NCI-H82 (cell line): ENCODE measurements around the gene B3GALT6.
"Not testable (repeated sequence)": the region's sequence is repeated elsewhere in the genome, so short reads cannot be mapped to it uniquely, and the experiment has no call there.

Source experiments
- DNase-seq: peaks from one replicate; lab custom pipeline; 2025; lab: John Stamatoyannopoulos, UW

Gene B3GALT6

GRCh38 chr1:1232208-1232795 lies at the start of gene B3GALT6:
Gene B3GALT6 (plus strand): TSS chr1:1232237. CDS start chr1:1232279, 42 bp downstream.
- no peak for DNase-seq

GRCh38 chr1:1182491-1183220 lies 49.4 kb upstream of the B3GALT6 start:
- no peak for DNase-seq

- no peak for DNase-seq
Measured at GRCh38 chr1:1183221-1183747, 48.8 kb upstream of the B3GALT6 start.

GRCh38 chr1:1183833-1184775 lies 47.9 kb upstream of the B3GALT6 start:
- no peak for DNase-seq

- no peak for DNase-seq
Measured at GRCh38 chr1:1185101-1185765, 46.8 kb upstream of the B3GALT6 start.

- DNase-seq: no peak
Measured at GRCh38 chr1:1187938-1188337, 44.1 kb upstream of the B3GALT6 start.

- no peak for DNase-seq
Measured at GRCh38 chr1:1189111-1189510, 42.9 kb upstream of the B3GALT6 start.

GRCh38 chr1:1191734-1192133 lies 40.3 kb upstream of the B3GALT6 start:
- no peak for DNase-seq

- no peak for DNase-seq
Measured at GRCh38 chr1:1194723-1195122, 37.3 kb upstream of the B3GALT6 start.

- DNase-seq: not testable (repeated sequence)
Measured at GRCh38 chr1:1195726-1196125, 36.3 kb upstream of the B3GALT6 start.

GRCh38 chr1:1196431-1197187 lies 35.4 kb upstream of the B3GALT6 start:
- no peak for DNase-seq

- no peak for DNase-seq
Measured at GRCh38 chr1:1197188-1197500, 34.9 kb upstream of the B3GALT6 start.

- DNase-seq: no peak
Measured at GRCh38 chr1:1197551-1198422, 34.2 kb upstream of the B3GALT6 start.

GRCh38 chr1:1198423-1199140 lies 33.5 kb upstream of the B3GALT6 start:
- no peak for DNase-seq

- no peak for DNase-seq
Measured at GRCh38 chr1:1199141-1199960, 32.7 kb upstream of the B3GALT6 start.

GRCh38 chr1:1199961-1200875 lies 31.8 kb upstream of the B3GALT6 start:
- DNase-seq: no peak
